ENCODE results near the gene DNAJB12.
"Not testable (repeated sequence)": the region's sequence is repeated elsewhere in the genome, so short reads cannot be mapped to it uniquely, and the experiment has no call there.

DNAJB12 gene

GRCh38 chr10:72332423-72333111 lies 22.2 kb downstream of the DNAJB12 start:
- H3K4me3 ChIP-seq = no peak overlapping the region
- no peak overlapping the region for H3K9ac ChIP-seq (ENCODE audit: insufficient read length)
- peak overlapping the region; percentile 31; the same call in 1 of the 2 replicates for H3K27ac ChIP-seq
- DNase-seq (ENCODE audit: low read depth, low spot score) = no peak
- no peaks in the 10 kb centered on the region for H3K9me3 ChIP-seq (ENCODE audit: low read depth, low read length)
- TF ChIP-seq EZH2 (IDR thresholded peaks at IDR 0.05) (no peak), POLR2AphosphoS5 (IDR thresholded peaks at IDR 0.05; ENCODE audit: borderline replicate concordance, low read depth, low read length) (no peak), FOXP2 (optimal IDR thresholded peaks at IDR 0.05; ENCODE audit: control extremely low read depth, extremely low read length, insufficient read depth) (no peak)
- peaks cover 1% of the 10 kb centered on the region; the same call in 1 of the 2 replicates for H3K36me3 ChIP-seq (ENCODE audit: insufficient read depth, low read length)

DNA sequence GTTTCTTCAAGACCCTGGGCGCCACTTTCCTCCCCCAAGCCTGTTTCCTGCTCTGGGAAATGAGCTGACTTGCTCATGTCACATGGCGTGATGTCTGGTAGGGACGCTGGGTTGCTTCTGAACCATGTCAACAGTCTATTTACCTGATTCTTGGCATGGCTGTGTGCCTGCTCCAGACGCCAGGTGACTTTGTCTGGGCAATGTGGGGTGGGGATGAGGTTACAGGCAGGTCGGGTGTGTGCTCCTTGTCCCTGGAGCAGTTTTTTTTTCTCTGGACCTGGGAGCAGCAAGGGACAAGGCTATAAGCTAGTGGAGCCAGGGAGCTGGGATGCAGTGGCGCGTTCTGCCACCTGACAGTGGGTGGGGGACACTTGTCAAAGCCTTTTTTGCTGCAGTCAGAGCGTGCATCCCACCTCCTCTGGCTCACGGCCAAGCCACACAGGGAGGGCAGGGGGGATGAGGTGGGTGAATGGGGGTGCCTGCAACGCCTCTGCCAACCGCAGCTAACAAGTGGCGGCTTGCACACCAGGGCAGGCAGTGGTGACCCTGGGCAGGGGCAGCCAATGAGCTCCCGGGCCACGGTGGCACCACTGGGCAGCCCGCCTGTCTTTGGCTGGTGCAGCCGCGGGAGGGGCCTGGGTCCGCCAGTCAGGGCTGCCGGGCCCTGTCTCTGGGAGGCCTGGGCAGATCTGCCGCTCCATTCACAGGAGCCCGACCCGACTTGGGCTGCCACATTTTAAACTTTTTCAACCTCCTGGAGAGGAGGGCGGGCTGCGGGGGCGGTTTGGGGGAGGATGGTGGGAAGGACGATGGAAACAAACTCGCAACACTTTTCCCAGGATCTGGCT lies 22.9 kb downstream of the DNAJB12 start:
- Histone ChIP-seq H3K27ac (no peak overlapping the region), H3K9ac (ENCODE audit: insufficient read length) (no peak overlapping the region), H3K36me3 (ENCODE audit: insufficient read depth, low read length) (no peaks in the 10 kb centered on the region; the same call in 1 of the 2 replicates), H3K4me3 (no peak overlapping the region), H3K9me3 (ENCODE audit: low read depth, low read length) (no peaks in the 10 kb centered on the region)
- DNase-seq (ENCODE audit: low read depth, low spot score) = no peak
- TF ChIP-seq POLR2AphosphoS5 (IDR thresholded peaks at IDR 0.05; ENCODE audit: borderline replicate concordance, low read depth, low read length) = peak; percentile 47
- no peak for TF ChIP-seq FOXP2 (optimal IDR thresholded peaks at IDR 0.05; ENCODE audit: control extremely low read depth, extremely low read length, insufficient read depth)
- TF ChIP-seq EZH2 (IDR thresholded peaks at IDR 0.05) = no peak

- Histone ChIP-seq H3K36me3 (ENCODE audit: insufficient read depth, low read length) (no peaks in the 10 kb centered on the region), H3K27ac (no peak overlapping the region), H3K9me3 (ENCODE audit: low read depth, low read length) (no peaks in the 10 kb centered on the region), H3K4me3 (no peak overlapping the region), H3K9ac (ENCODE audit: insufficient read length) (no peak overlapping the region)
- no peak for TF ChIP-seq FOXP2 (optimal IDR thresholded peaks at IDR 0.05; ENCODE audit: control extremely low read depth, extremely low read length, insufficient read depth)
- TF ChIP-seq POLR2AphosphoS5 (IDR thresholded peaks at IDR 0.05; ENCODE audit: borderline replicate concordance, low read depth, low read length) = no peak
- TF ChIP-seq EZH2 (IDR thresholded peaks at IDR 0.05) = no peak
- no peak for DNase-seq (ENCODE audit: low read depth, low spot score)
These were observed 24.7 kb downstream of the DNAJB12 start for GRCh38 chr10:72330069-72330426.

- H3K9ac ChIP-seq (ENCODE audit: insufficient read length) = no peak overlapping the region
- no peak overlapping the region for H3K4me3 ChIP-seq
- H3K36me3 ChIP-seq (ENCODE audit: insufficient read depth, low read length) = no peaks in the 10 kb centered on the region
- no peak for DNase-seq (ENCODE audit: low read depth, low spot score)
- no peak overlapping the region for H3K27ac ChIP-seq
- no peaks in the 10 kb centered on the region for H3K9me3 ChIP-seq (ENCODE audit: low read depth, low read length)
- TF ChIP-seq EZH2 (IDR thresholded peaks at IDR 0.05) (no peak), FOXP2 (optimal IDR thresholded peaks at IDR 0.05; ENCODE audit: control extremely low read depth, extremely low read length, insufficient read depth) (no peak), POLR2AphosphoS5 (IDR thresholded peaks at IDR 0.05; ENCODE audit: borderline replicate concordance, low read depth, low read length) (no peak)
These were observed 25.2 kb downstream of the DNAJB12 start for GRCh38 chr10:72329290-72330068.

DNA sequence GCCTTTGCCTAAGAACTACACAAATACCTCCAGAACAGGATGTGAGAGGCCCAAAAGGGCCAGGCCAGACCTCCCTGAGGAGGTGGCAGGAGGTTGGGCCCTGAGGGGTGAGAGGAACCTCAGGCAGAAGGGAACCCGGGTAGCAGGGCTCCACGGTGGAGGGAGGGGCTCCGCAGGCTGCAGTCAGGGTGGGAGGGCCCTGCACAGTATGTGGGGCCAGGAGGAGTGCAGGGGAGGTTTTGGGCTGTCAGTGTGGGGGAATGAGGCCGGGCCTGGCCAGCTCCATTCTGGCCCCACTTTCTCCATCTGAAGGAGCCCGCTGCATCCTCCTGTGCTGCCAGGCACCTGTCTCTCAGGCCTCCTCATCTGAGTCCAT lies 25.9 kb downstream of the DNAJB12 start:
- Histone ChIP-seq H3K36me3 (ENCODE audit: insufficient read depth, low read length) (no peaks in the 10 kb centered on the region), H3K9ac (ENCODE audit: insufficient read length) (no peak overlapping the region), H3K4me3 (no peak overlapping the region), H3K9me3 (ENCODE audit: low read depth, low read length) (no peaks in the 10 kb centered on the region), H3K27ac (no peak overlapping the region)
- TF ChIP-seq POLR2AphosphoS5 (IDR thresholded peaks at IDR 0.05; ENCODE audit: borderline replicate concordance, low read depth, low read length) = no peak
- no peak for TF ChIP-seq FOXP2 (optimal IDR thresholded peaks at IDR 0.05; ENCODE audit: control extremely low read depth, extremely low read length, insufficient read depth)
- TF ChIP-seq EZH2 (IDR thresholded peaks at IDR 0.05) = no peak
- no peak for DNase-seq (ENCODE audit: low read depth, low spot score)

DNA sequence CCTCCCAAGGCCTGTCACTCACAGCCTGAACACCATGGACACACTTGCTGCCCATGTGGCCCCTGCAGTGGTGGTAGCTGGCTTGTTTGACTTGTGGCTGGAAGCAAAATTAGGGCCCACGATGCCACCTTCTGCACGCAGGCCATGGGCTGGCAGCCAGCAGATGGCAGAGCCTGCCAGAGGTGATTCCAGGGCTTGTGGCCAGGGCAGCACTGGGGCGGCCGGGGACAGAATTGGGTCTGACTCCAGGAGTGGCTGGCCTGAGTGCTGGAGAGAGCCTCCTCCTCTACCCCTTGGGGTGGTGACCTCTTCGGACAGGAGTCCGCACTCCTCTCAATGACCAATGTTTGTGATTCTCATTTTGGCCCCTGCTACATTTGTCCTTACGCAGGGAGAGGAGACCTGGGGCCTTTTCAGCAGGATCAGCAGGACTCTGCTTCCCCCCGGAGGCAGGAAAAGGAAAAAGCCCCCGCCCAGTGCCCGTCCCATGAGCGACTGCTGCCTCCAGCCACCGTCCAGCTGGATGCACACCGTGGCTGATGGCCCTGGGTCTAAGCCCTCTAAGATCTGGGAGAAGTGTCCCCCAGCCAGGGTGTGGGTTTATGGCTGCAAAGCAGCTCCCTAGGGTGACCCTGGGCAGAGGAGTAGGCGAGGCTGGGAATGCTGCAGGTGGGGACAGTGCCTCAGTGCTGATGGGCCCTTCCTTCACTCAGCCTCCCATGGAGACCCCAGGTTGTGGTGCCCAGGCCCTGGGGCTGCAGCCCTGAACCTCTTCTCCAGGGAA lies 26.5 kb downstream of the DNAJB12 start:
- TF ChIP-seq POLR2AphosphoS5 (IDR thresholded peaks at IDR 0.05; ENCODE audit: borderline replicate concordance, low read depth, low read length) (no peak), FOXP2 (optimal IDR thresholded peaks at IDR 0.05; ENCODE audit: control extremely low read depth, extremely low read length, insufficient read depth) (no peak), EZH2 (IDR thresholded peaks at IDR 0.05) (no peak)
- DNase-seq (ENCODE audit: low read depth, low spot score) = no peak
- H3K36me3 ChIP-seq (ENCODE audit: insufficient read depth, low read length) = no peaks in the 10 kb centered on the region
- H3K27ac ChIP-seq = no peak overlapping the region
- no peak overlapping the region for H3K4me3 ChIP-seq
- no peak overlapping the region for H3K9ac ChIP-seq (ENCODE audit: insufficient read length)
- no peaks in the 10 kb centered on the region for H3K9me3 ChIP-seq (ENCODE audit: low read depth, low read length)

- not testable (repeated sequence) for H3K9me3 ChIP-seq (ENCODE audit: low read depth, low read length); H3K4me3 ChIP-seq; DNase-seq (ENCODE audit: low read depth, low spot score); H3K36me3 ChIP-seq (ENCODE audit: insufficient read depth, low read length); H3K9ac ChIP-seq (ENCODE audit: insufficient read length); H3K27ac ChIP-seq
These were observed 27.8 kb downstream of the DNAJB12 start for GRCh38 chr10:72326665-72327603.

DNA sequence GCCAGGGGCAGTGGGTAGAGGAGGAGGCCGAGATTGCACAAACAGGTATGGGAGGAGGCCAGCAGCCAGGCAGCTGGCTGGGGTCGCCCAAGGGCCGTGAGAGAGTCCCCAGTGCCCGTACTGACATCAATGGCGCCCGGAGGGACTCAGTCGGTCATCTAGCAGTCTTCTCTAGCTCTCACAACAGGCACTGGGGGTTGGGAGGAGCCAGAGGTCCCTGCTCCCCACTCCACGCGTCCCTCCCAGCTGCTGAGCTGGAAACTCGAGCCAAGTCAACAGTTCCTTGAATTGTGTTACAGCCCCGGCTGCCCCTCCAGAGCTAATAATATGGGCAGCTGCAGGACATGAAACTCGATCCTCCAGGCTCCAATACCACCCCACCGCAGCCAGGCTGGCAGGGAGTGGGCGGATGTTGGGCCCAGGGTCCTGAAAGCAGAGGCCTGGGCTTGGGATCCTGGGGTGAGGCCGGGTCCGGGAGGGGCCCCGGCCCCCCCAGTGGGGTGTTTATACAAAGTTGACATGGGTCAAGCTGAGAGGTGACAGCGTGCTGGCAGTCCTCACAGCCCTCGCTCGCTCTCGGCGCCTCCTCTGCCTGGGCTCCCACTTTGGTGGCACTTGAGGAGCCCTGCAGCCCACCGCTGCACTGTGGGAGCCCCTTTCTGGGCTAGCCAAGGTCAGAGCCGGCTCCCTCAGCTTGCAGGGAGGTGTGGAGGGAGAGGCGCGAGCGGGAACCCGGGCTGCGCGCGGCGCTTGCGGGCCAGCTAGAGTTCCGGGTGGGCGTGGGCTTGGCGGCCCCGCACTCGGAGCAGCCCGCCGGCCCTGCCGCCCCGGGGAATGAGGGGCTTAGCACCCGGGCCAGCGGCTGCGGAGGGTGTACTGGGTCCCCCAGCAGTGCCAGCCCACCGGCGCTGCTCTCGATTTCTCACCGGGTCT lies 29.2 kb downstream of the DNAJB12 start:
- DNase-seq (ENCODE audit: low read depth, low spot score); H3K4me3 ChIP-seq; H3K9ac ChIP-seq (ENCODE audit: insufficient read length); H3K9me3 ChIP-seq (ENCODE audit: low read depth, low read length); H3K36me3 ChIP-seq (ENCODE audit: insufficient read depth, low read length); H3K27ac ChIP-seq: not testable (repeated sequence)
